Astrocyte of the spinal cord (primary cell): ENCODE measurements around the gene COG7.
A peak's percentile ranks its signal among the peaks of the same experiment; 100 is the strongest.
"Not testable (repeated sequence)": the region's sequence is repeated elsewhere in the genome, so short reads cannot be mapped to it uniquely, and the experiment has no call there.

ENCODE experiments used
- DNase-seq: peaks from one replicate; pipeline ENCODE4 v3.0.0; 2011; ENCODE audit warnings: low read depth, low spot score
- H3K4me3 ChIP-seq: 2 replicates; pipeline ENCODE4 v1.5.1; 2011; ENCODE audit warnings: low read depth, mild to moderate bottlenecking, low read length, moderate library complexity
- CTCF ChIP-seq: IDR thresholded peaks from 2 replicates; pipeline ENCODE4 v1.5.1; 2012; ENCODE audit warnings: low read depth, mild to moderate bottlenecking, low read length, inconsistent platforms
- in situ Hi-C: cut with HindIII; loops from 2 replicates; pipeline ENCODE4 v1.10.0; 2017; ENCODE audit warnings: low sequenced_read_pairs

Gene COG7

GRCh38 chr16:23464196-23464595 lies 11.2 kb upstream of the COG7 start:
- no peak for DNase-seq
- no peak for TF ChIP-seq CTCF
- in situ Hi-C loops = no loop called here
- no peak overlapping the region for H3K4me3 ChIP-seq

- in situ Hi-C loops, H3K4me3 ChIP-seq: not testable (repeated sequence)
- peak; percentile 62 for DNase-seq
Measured at GRCh38 chr16:23462994-23463393, 10.0 kb upstream of the COG7 start.

GRCh38 chr16:23453338-23454052 lies 506 bp upstream of the COG7 start:
- H3K4me3 ChIP-seq = peak overlapping the region; percentile 94
- DNase-seq = no peak
- no peak for TF ChIP-seq CTCF
- in situ Hi-C loops = no loop called here

- no peak for TF ChIP-seq CTCF
- H3K4me3 ChIP-seq = peak overlapping the region; percentile 94
- in situ Hi-C loops = no loop called here
- DNase-seq = no peak
Measured at GRCh38 chr16:23452221-23452571, 793 bp downstream of the COG7 start.

- in situ Hi-C loops = no loop called here
- TF ChIP-seq CTCF = no peak
- H3K4me3 ChIP-seq = no peak overlapping the region
- DNase-seq = peak; percentile 14
Measured at GRCh38 chr16:23448392-23448791, 4.6 kb downstream of the COG7 start.

- in situ Hi-C loops, DNase-seq, H3K4me3 ChIP-seq: not testable (repeated sequence)
Measured at GRCh38 chr16:23437542-23437941, 15.4 kb downstream of the COG7 start.

GRCh38 chr16:23436951-23437350 lies 16.0 kb downstream of the COG7 start:
- H3K4me3 ChIP-seq = no peak overlapping the region
- no peak for TF ChIP-seq CTCF
- in situ Hi-C loops = no loop called here
- no peak for DNase-seq

- TF ChIP-seq CTCF = peak; percentile 90
- DNase-seq = peak; percentile 64
- in situ Hi-C loops = no loop called here
- H3K4me3 ChIP-seq = no peak overlapping the region
Measured at GRCh38 chr16:23435500-23435899, 17.5 kb downstream of the COG7 start.
